IMR-90 (cell line): ENCODE data around the gene MRM2. TPM values are rescaled to one million over a fixed set of nuclear protein-coding genes. Genes with fewer than 3 reads are reported as not detected.

ENCODE experiments used
- ATAC-seq: fragments of 200-7000 bp; cut with Tn5 transposase; 2 replicates; pipeline ENCODE4 v1.9.1; 2020; ENCODE audit warnings: low read depth, mild to moderate bottlenecking, moderate library complexity
- BruUV-seq: library from RNA; stranded (reverse); fragments of 400-500 nt; replicated peaks from 2 replicates; lab custom pipeline; 2021; lab: Mats Ljungman, UMichigan
- CTCF ChIA-PET: fragments of 300-600 bp; formaldehyde crosslinking; extraction: SDS; loops from one replicate; lab custom pipeline; 2021; ENCODE audit warnings: antibody characterized with exemption; lab: Yijun Ruan, JAX
- POLR2A ChIA-PET: fragments of 300-600 bp; sonication (Branson Sonifier 250); formaldehyde crosslinking; loops from one replicate; lab custom pipeline; 2022; ENCODE audit warnings: antibody characterized with exemption; ENCODE audit not compliant: unreplicated experiment; lab: Charles Lee
- DNase-seq: peaks from one replicate; pipeline ENCODE4 v3.0.0; 2013
- H2AFZ ChIP-seq: replicated peaks from 2 replicates; pipeline ENCODE3; 2013; ENCODE audit warnings: low read length, mild to moderate bottlenecking; ENCODE audit not compliant: poor library complexity
- H2AK5ac ChIP-seq: 2 replicates; pipeline ENCODE4 v1.6.1; 2013; ENCODE audit warnings: low read depth, low read length, inconsistent platforms
- H2AK9ac ChIP-seq: replicated peaks from 2 replicates; pipeline ENCODE3; 2013; ENCODE audit warnings: mild to moderate bottlenecking, low read depth, low read length, moderate library complexity; ENCODE audit not compliant: poor library complexity
- H2BK120ac ChIP-seq: 2 replicates; pipeline ENCODE4 v1.6.1; 2013; ENCODE audit warnings: low read depth, low read length, inconsistent platforms
- H2BK15ac ChIP-seq: 3 replicates; pipeline ENCODE4 v1.6.1; 2013; ENCODE audit warnings: low read depth, low read length, inconsistent platforms
- H2BK20ac ChIP-seq: 2 replicates; pipeline ENCODE4 v1.6.1; 2013; ENCODE audit warnings: low read depth, mild to moderate bottlenecking, inconsistent platforms, low read length, moderate library complexity
- H2BK5ac ChIP-seq: 2 replicates; pipeline ENCODE4 v1.6.1; 2013; ENCODE audit warnings: mild to moderate bottlenecking, low read depth, low read length, inconsistent platforms; ENCODE audit not compliant: poor library complexity, severe bottlenecking
- H3K14ac ChIP-seq: replicated peaks from 2 replicates; pipeline ENCODE4 v1.6.1; 2013; ENCODE audit warnings: low read depth, low read length, inconsistent platforms
- H3K18ac ChIP-seq: 2 replicates; pipeline ENCODE4 v1.6.1; 2013; ENCODE audit warnings: low read depth, low read length, control low read depth
- H3K23ac ChIP-seq: 2 replicates; pipeline ENCODE4 v1.6.1; 2013; ENCODE audit warnings: low read depth, low read length, inconsistent platforms
- H3K27ac ChIP-seq: 2 replicates; pipeline ENCODE4 v1.5.1; 2013; ENCODE audit warnings: mild to moderate bottlenecking, control low read depth, low read length; ENCODE audit not compliant: insufficient read depth
- H3K27me3 ChIP-seq: 2 replicates; pipeline ENCODE4 v1.6.1; 2013; ENCODE audit warnings: low read length; ENCODE audit not compliant: control insufficient read depth, insufficient read depth
- H3K36me3 ChIP-seq: 2 replicates; pipeline ENCODE4 v1.6.1; 2013; ENCODE audit warnings: low read length, mixed read lengths; ENCODE audit not compliant: control insufficient read depth, insufficient read depth
- H3K4ac ChIP-seq: 2 replicates; pipeline ENCODE4 v1.6.1; 2013; ENCODE audit warnings: low read depth, low read length, inconsistent platforms
- H3K4me1 ChIP-seq: 2 replicates; pipeline ENCODE4 v1.6.1; 2013; ENCODE audit warnings: low read length, mixed read lengths; ENCODE audit not compliant: control insufficient read depth, insufficient read depth
- H3K4me2 ChIP-seq: 2 replicates; pipeline ENCODE4 v1.6.1; 2013; ENCODE audit warnings: low read depth, mild to moderate bottlenecking, control low read depth, low read length, moderate library complexity
- H3K4me3 ChIP-seq: 2 replicates; pipeline ENCODE4 v1.5.1; 2013; ENCODE audit warnings: low read depth, mild to moderate bottlenecking, control low read depth, low read length, moderate library complexity; ENCODE audit not compliant: insufficient read depth
- H3K56ac ChIP-seq: 2 replicates; pipeline ENCODE4 v1.6.1; 2013; ENCODE audit warnings: low read length, inconsistent platforms; ENCODE audit not compliant: insufficient read depth; ENCODE audit errors: extremely low read depth
- H3K79me1 ChIP-seq, 2 experiments: 2 replicates each; pipeline ENCODE4 v1.6.1; 2013; ENCODE audit warnings: low read length in 2 of 2, inconsistent platforms in 1 of 2, low read depth in 1 of 2
- H3K9ac ChIP-seq: 2 replicates; pipeline ENCODE4 v1.6.1; 2013; ENCODE audit warnings: low read depth, low read length, control low read depth
- H3K9me1 ChIP-seq: 2 replicates; pipeline ENCODE4 v1.6.1; 2013; ENCODE audit warnings: low read length, inconsistent platforms; ENCODE audit not compliant: insufficient read depth
- H3K9me3 ChIP-seq: 2 replicates; pipeline ENCODE4 v1.6.1; 2013; ENCODE audit warnings: low read length; ENCODE audit not compliant: control insufficient read depth, insufficient read depth
- H4K20me1 ChIP-seq: 2 replicates; pipeline ENCODE4 v1.6.1; 2013; ENCODE audit warnings: low read length, inconsistent platforms; ENCODE audit not compliant: insufficient read depth
- H4K5ac ChIP-seq: 2 replicates; pipeline ENCODE4 v1.6.1; 2013; ENCODE audit warnings: mild to moderate bottlenecking, low read depth, low read length, control low read depth
- H4K8ac ChIP-seq, 2 experiments: 2 replicates each; pipeline ENCODE4 v1.6.1; 2013; ENCODE audit warnings: low read depth in 2 of 2, low read length in 2 of 2, control low read depth in 1 of 2, inconsistent platforms in 1 of 2
- H4K91ac ChIP-seq: 2 replicates; pipeline ENCODE4 v1.6.1; 2013; ENCODE audit warnings: low read depth, low read length, inconsistent platforms; ENCODE audit not compliant: insufficient read depth
- BHLHE40 ChIP-seq: fragments of 150-350 bp; IDR thresholded peaks from 2 replicates; pipeline ENCODE4 v1.6.1; 2016; ENCODE audit warnings: mild to moderate bottlenecking, low read depth, low read length
- CEBPB ChIP-seq: IDR thresholded peaks from 2 replicates; pipeline ENCODE4 v1.6.1; 2012; ENCODE audit warnings: low read depth, low read length, improper control_type of control experiment
- CHD1 ChIP-seq: IDR thresholded peaks from 2 replicates; pipeline ENCODE4 v1.6.1; 2012; ENCODE audit warnings: low read depth, low read length, improper control_type of control experiment
- ELK1 ChIP-seq: fragments of 150-350 bp; IDR thresholded peaks from 2 replicates; pipeline ENCODE4 v1.6.1; 2016; ENCODE audit warnings: low read depth, mild to moderate bottlenecking, low read length, moderate library complexity, borderline replicate concordance
- FOS ChIP-seq: fragments of 150-350 bp; IDR thresholded peaks from 2 replicates; pipeline ENCODE4 v1.6.1; 2016; ENCODE audit warnings: low read depth, low read length
- MAFK ChIP-seq: IDR thresholded peaks from 2 replicates; pipeline ENCODE4 v1.6.1; 2012; ENCODE audit warnings: low read depth, low read length, improper control_type of control experiment
- MAZ ChIP-seq: IDR thresholded peaks from 2 replicates; pipeline ENCODE4 v1.6.1; 2012; ENCODE audit warnings: low read depth, mild to moderate bottlenecking, low read length, improper control_type of control experiment, moderate library complexity, borderline replicate concordance
- MXI1 ChIP-seq: IDR thresholded peaks from 2 replicates; pipeline ENCODE4 v1.6.1; 2012; ENCODE audit warnings: low read depth, mild to moderate bottlenecking, low read length, moderate library complexity, borderline replicate concordance
- NFE2L2 ChIP-seq: fragments of 150-350 bp; IDR thresholded peaks from 2 replicates; pipeline ENCODE4 v1.6.1; 2016; ENCODE audit warnings: low read depth, mild to moderate bottlenecking, low read length
- POLR2A ChIP-seq: IDR thresholded peaks from 2 replicates; pipeline ENCODE4 v1.6.1; 2012; ENCODE audit warnings: mild to moderate bottlenecking, low read depth, low read length
- RAD21 ChIP-seq: IDR thresholded peaks from 2 replicates; pipeline ENCODE4 v1.6.1; 2012; ENCODE audit warnings: low read length, improper control_type of control experiment
- RCOR1 ChIP-seq: IDR thresholded peaks from 2 replicates; pipeline ENCODE4 v1.6.1; 2012; ENCODE audit warnings: mild to moderate bottlenecking, low read length, improper control_type of control experiment; ENCODE audit not compliant: insufficient replicate concordance
- RFX5 ChIP-seq: IDR thresholded peaks from 2 replicates; pipeline ENCODE4 v1.8.0; 2012; ENCODE audit warnings: low read depth, mild to moderate bottlenecking, low read length, moderate library complexity
- SMC3 ChIP-seq: fragments of 150-350 bp; IDR thresholded peaks from 2 replicates; pipeline ENCODE4 v1.6.1; 2016; ENCODE audit warnings: low read depth, mild to moderate bottlenecking, antibody characterized with exemption, low read length, moderate library complexity
- WGBS, 2 experiments: methylation state at CpG; one replicate each; pipeline versions ENCODE4 v1.1.5 to v1.1.7; 2013; ENCODE audit warnings: missing lambda C conversion rate in 2 of 2; ENCODE audit not compliant: insufficient read length in 1 of 2; ENCODE audit errors: extremely low coverage in 2 of 2; 5-methylcytosine and 5-hydroxymethylcytosine counted together
- dilution Hi-C: fragments of 300-500 bp; cut with HindIII; formaldehyde crosslinking; loops from one replicate; pipeline ENCODE4 v1.14.3; 2018; ENCODE audit warnings: low sequenced_read_pairs; ENCODE audit not compliant: unreplicated experiment
- in situ Hi-C: fragments of 300-500 bp; cut with MboI; formaldehyde crosslinking; loops from 3 replicates; pipeline ENCODE4 v1.14.3; 2019; ENCODE audit warnings: low sequenced_read_pairs, inconsistent platforms, mixed read lengths
- intact Hi-C: fragments of 100-400 bp; cut with micrococcal nuclease; formaldehyde crosslinking; loops from 2 replicates; pipeline ENCODE4 v1.10.0; 2022
- polyA plus RNA-seq, 3 experiments: library from polyadenylated mRNA; depleted of rRNA; stranded (reverse); fragments of >200 nt; gene quantifications; 2 replicates each; pipeline ENCODE4 v1.2.3, GENCODE V29; 2012; ENCODE audit warnings: low replicate concordance in 1 of 3
- total RNA-seq: library from RNA; depleted of rRNA; stranded (reverse); fragments of >200 nt; gene quantifications from 2 replicates; pipeline ENCODE4 v1.2.3, GENCODE V29; 2012
- TF ChIP-seq, protein P1 (sequence below): conservative IDR thresholded peaks from 2 replicates; pipeline ENCODE4 v1.5.1; 2012; ENCODE audit warnings: mild to moderate bottlenecking, low read depth, low read length, improper control_type of control experiment
- TF ChIP-seq, protein P2 (sequence below): fragments of 150-350 bp; IDR thresholded peaks from 2 replicates; pipeline ENCODE4 v1.6.1; 2017; ENCODE audit warnings: mild to moderate bottlenecking, antibody characterized with exemption, low read length, low read depth

Gene MRM2
- total and polyA plus RNA-seq, 2 of the 4 experiments (the other 2 are of a cell fraction): 19.1 to 23.8 TPM

DNA sequence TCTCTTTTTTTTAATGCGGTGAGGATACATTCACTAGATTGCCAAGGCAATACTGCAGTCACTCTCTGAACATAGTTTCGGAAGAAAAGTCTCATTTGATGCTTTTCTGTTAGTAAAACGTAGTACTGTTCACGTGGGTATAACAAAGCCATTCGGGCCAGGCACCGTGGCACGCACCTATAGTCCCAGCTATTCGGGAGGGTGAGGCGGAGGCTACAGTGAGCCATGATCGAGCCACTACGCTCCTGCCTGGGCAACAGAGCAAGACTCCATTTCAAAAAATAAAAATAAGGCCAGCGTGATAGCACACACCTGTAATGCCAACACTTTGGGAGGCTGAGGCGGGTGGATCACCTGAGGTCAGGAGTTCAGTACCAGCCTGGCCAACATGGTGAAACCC, 47.6 kb upstream of the MRM2 start:
- no peak overlapping the region for H3K9ac ChIP-seq
- H3K18ac ChIP-seq: no peak overlapping the region
- H3K9me3 ChIP-seq: no peaks in the 10 kb centered on the region
- no peaks in the 10 kb centered on the region for H3K27me3 ChIP-seq
- BruUV-seq: no TSS peak
- DNase-seq (no peak), ATAC-seq (no peak)
- H2BK20ac ChIP-seq: no peak overlapping the region
- H2AFZ ChIP-seq: no peak overlapping the region
- H3K23ac ChIP-seq: no peak overlapping the region
- no peak overlapping the region for H2BK15ac ChIP-seq
- POLR2A ChIA-PET: no interaction called here
- H3K36me3 ChIP-seq: no peaks in the 10 kb centered on the region
- CTCF ChIA-PET: no interaction called here
- peaks cover 14 to 56% of the 10 kb centered on the region in 2 experiments for H3K79me1 ChIP-seq
- no peak overlapping the region for H3K4me2 ChIP-seq
- WGBS, 2 experiments: 85% methylated on average over 5 of the region's 13 CpGs; no CpG with 5 or more reads in 1 of the 2 experiments
- no peak overlapping the region for H3K56ac ChIP-seq
- no peak overlapping the region for H3K27ac ChIP-seq
- H4K8ac ChIP-seq: no peak overlapping the region
- no peak overlapping the region for H3K4ac ChIP-seq
- no peak overlapping the region for H2AK9ac ChIP-seq
- no peak for TF ChIP-seq RAD21
- TF ChIP-seq CHD1: no peak
- no peak for TF ChIP-seq NFE2L2
- TF ChIP-seq BHLHE40: no peak
- no peak for TF ChIP-seq ELK1
- TF ChIP-seq SMC3: no peak
- TF ChIP-seq FOS: no peak
- TF ChIP-seq, protein P1, sequence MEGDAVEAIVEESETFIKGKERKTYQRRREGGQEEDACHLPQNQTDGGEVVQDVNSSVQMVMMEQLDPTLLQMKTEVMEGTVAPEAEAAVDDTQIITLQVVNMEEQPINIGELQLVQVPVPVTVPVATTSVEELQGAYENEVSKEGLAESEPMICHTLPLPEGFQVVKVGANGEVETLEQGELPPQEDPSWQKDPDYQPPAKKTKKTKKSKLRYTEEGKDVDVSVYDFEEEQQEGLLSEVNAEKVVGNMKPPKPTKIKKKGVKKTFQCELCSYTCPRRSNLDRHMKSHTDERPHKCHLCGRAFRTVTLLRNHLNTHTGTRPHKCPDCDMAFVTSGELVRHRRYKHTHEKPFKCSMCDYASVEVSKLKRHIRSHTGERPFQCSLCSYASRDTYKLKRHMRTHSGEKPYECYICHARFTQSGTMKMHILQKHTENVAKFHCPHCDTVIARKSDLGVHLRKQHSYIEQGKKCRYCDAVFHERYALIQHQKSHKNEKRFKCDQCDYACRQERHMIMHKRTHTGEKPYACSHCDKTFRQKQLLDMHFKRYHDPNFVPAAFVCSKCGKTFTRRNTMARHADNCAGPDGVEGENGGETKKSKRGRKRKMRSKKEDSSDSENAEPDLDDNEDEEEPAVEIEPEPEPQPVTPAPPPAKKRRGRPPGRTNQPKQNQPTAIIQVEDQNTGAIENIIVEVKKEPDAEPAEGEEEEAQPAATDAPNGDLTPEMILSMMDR: no peak
- no peak for TF ChIP-seq POLR2A
- no peak for TF ChIP-seq CEBPB
- TF ChIP-seq RFX5: no peak
- TF ChIP-seq, protein P2, sequence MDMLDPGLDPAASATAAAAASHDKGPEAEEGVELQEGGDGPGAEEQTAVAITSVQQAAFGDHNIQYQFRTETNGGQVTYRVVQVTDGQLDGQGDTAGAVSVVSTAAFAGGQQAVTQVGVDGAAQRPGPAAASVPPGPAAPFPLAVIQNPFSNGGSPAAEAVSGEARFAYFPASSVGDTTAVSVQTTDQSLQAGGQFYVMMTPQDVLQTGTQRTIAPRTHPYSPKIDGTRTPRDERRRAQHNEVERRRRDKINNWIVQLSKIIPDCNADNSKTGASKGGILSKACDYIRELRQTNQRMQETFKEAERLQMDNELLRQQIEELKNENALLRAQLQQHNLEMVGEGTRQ: no peak
- no peak for TF ChIP-seq RCOR1
- no peak for TF ChIP-seq MXI1
- no peak for TF ChIP-seq MAZ
- TF ChIP-seq MAFK: no peak
- no peak overlapping the region for H4K5ac ChIP-seq
- dilution Hi-C loops (no loop called here), in situ Hi-C loops (no loop called here), intact Hi-C loops (no loop called here)
- H2BK120ac ChIP-seq: no peak overlapping the region
- H3K14ac ChIP-seq: no peak overlapping the region
- H3K4me1 ChIP-seq: no peaks in the 10 kb centered on the region
- no peak overlapping the region for H4K91ac ChIP-seq
- H2AK5ac ChIP-seq: no peak overlapping the region
- peaks cover 3% of the 10 kb centered on the region; the same call in 1 of the 2 replicates for H4K20me1 ChIP-seq
- no peak overlapping the region for H3K4me3 ChIP-seq
- peaks cover 10% of the 10 kb centered on the region for H3K9me1 ChIP-seq
- no peak overlapping the region for H2BK5ac ChIP-seq
